HG03097 (cell line): Measurements from ENCODE around the gene HSCB.
A peak's percentile ranks its signal among the peaks of the same experiment; 100 is the strongest.
"Not testable (repeated sequence)": the region's sequence is repeated elsewhere in the genome, so short reads cannot be mapped to it uniquely, and the experiment has no call there.

ENCODE experiments used
- ATAC-seq: cut with Tn5 transposase; IDR thresholded peaks from one replicate; pipeline ENCODE4 v1.9.1; 2021; ENCODE audit not compliant: unreplicated experiment, low FRiP score

The HSCB gene

DNA sequence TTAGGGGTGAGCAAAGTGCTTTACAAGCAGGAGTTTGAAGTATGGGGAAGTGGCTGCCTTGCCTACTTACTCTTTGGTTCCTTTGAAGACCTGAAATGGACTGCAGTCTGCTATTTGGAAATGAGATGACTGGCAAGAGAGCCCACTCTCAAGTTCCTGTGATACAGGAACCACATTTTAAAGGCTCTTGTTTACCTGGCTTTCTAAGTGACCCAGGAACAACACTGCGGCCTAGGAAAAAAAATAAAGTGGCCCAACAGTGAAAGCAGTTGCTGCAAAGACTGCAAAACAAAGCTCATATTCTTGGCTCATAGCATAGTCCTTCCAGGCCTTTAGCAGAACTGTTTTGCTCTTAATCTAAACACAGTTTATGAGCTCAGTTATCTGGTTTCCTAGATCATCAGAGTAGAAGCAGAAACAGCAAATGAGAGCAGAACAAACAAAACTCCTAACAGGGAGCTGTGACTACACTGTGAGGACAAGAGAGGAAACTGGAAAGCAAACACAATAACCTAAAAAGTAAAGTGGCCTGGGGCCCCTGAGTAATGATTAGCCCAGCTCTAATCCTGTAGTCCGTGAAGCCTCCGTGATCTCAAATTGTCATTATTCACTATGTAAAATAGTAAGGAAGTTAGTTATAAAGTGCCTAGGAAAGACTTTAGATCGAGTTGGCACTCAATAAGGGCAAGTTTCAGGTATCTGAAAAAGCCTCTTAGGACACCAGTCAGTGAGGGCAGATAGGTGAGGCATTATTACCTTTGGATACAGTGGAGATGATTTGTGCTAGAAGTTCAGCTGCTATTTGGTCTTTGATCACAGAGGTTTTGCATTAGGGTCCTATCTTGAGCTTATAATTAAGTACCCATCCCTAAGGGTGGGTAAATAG is 42.2 kb downstream of the HSCB start:
- no peak for ATAC-seq

- no peak for ATAC-seq
Observed at GRCh38 chr22:28788601-28789000, 46.8 kb downstream of the HSCB start.

DNA sequence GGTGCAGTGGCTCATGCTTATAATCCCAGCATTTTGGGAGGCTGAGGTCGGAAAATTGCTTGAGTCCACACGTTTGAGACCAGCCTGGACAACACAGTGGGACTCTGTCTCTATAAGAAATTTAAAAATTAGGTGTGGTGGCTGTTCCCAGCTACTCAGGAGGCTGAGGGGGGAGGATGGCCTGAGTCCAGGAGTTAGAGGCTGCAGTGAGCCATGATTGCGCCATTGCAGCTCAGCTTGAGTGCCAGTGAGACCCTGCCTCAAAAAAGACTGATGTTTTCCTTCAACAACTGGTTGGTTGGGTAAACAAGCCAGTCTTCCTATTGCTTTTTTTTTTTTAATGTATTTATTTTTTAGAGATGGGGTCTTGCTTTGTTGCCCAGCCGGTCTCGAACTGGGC is 49.3 kb downstream of the HSCB start:
- no peak for ATAC-seq

GRCh38 chr22:28791841-28792490 is 50.1 kb downstream of the HSCB start:
- no peak for ATAC-seq

DNA sequence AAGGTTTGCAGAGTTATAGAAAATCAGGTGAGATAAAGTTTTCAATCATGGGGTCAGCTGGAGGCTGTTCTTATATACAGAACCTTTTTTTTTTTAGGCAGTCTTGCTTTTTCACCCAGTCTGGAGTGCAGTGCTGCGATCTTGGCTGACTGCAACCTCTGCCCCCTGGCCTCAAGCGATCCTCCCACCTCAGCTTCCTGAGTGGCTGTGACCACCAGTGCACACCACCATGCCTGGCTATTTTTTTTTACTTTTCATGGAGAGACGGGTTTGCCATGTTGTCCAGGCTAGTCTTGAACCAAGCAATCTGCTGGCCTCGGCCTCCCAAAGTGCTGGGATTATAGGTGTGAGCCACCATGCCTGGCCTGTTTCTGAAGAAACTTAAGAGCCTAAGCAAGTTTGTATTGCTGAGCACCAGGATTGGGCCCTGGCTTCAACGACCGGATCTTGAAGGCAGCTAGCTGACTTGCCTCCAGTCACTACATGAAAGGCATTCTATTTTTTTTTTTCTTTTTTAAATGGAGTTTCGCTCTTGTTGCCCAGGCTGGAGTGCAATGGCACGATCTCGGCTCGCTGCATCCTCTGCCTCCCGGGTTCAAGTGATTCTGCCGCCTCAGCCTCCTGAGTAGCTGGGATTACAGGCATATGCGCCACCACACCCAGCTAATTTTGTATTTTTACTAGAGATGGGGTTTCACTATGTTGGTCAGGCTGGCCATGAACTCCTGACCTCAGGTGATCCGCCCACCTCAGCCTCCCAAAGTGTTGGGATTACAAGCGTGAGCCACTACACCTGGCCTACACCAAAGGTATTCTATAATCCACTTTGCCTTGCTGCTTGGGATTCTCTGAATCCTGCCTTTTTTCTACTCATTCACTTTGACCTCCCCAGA is 50.9 kb downstream of the HSCB start:
- no peak for ATAC-seq

- no peak for ATAC-seq
Observed at GRCh38 chr22:28793976-28794584, 52.2 kb downstream of the HSCB start.

- ATAC-seq = no peak
Observed at GRCh38 chr22:28795071-28795693, 53.3 kb downstream of the HSCB start.

- no peak for ATAC-seq
Observed at GRCh38 chr22:28795932-28796856, 54.4 kb downstream of the HSCB start.

DNA sequence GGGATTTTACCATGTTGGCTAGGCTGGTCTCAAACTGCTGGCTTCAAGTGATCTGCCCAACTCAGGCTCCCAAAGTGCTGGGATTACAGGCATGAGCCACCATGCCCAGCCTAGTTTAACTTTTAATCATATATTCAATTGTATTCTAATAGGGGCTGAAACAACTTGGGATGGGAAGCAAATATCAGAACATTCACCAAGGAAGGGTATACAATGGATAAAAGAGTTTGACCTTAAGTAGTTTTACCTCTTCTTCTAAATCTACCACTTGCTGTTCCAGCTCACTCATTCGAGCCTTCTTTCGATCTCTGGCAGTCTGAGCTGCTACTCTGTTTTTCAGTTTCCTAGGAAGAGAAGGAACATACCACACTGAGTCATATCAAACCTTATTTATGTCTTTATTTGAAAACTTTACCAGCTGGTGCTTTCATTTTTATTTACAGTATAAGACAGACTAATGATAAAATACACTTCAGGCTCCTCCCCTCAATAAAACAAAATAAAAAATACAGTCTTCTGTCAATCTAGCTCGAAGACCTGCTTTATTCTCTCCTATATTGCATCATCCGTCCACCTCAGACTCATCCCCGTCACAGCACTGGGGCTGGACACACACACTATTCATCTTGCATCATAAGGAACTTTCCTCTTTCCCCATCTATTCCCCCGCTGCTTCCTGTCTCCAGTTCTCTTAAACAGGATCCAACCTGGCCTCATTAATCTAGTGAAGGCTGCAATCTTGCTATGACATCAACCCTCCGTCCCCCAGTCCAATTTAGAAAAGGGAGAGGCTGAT is 57.2 kb downstream of the HSCB start:
- ATAC-seq = no peak

DNA sequence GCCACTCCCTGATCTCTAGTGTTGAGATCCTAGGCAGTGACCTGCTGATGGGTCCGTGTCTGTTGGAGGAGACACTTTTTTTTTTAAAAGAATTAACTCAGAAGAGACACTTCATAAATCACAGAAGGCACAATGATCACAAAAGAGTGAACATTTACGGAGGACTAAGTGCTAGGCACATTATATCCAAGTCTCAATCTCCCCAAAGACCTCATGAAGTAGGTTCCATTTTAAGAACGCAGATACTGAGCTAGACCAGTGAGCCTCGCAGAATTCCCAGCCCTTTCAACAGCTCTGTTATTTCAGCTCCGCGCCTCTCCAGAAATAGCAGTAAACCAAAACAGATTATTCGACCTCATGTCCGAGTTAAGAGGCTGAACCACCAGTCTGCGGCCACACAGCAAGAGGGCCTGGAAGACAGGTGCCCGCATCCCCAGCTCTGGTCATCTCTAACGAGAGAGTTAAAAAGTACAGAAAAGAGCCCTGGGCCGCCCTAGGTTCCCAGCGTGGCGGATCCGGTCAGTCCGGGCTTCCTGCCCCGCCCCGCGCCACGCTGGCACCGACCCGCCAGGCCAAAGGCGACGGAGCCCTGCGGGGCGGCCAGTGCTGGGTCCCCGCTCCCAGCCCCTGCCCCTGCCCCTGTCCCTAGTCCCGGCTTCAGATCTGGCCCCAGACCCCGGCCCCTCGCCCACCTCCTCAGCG is 57.9 kb downstream of the HSCB start:
- peak; percentile 15 for ATAC-seq

GRCh38 chr22:28800308-28801041 is 58.6 kb downstream of the HSCB start, which contains the start of gene XBP1:
XBP1 (minus strand) TSS chr22:28800569.
- peak; percentile 72 for ATAC-seq

DNA sequence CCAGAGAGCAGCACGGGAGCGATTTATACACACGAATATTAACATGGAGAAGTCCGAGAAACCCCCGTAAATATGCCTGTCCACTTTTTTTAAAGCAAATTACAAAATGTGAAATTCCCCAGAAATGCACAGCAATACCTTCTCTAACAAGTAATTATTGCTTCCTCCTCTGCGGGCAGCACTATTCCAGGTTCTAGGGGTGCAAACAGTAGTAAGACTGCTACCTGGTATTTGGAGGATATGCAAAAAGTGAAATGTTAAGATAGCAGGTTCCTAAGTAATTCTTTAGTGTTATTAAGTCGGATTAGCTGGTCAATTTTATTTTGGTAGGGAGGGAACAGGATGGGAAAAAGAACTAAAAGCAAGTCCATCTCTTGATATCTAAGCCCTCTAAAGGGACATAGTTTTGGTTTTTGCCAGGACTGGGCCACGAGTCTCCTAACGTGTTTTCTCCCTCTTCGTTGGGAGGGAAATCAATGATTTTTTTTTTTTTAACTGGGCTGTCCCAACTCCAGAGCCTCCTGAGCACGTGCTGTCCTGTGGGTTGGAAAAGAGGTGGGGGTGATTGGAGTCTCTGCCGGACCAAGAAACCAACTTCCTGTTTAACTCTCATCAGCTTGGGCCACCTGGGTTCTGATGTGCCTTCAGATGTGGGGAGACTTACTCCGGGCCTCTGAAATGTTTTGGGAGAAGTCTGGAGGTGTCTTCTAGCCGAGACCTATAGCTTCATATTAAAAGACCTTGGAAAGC is 60.2 kb downstream of the HSCB start:
- no peak for ATAC-seq

DNA sequence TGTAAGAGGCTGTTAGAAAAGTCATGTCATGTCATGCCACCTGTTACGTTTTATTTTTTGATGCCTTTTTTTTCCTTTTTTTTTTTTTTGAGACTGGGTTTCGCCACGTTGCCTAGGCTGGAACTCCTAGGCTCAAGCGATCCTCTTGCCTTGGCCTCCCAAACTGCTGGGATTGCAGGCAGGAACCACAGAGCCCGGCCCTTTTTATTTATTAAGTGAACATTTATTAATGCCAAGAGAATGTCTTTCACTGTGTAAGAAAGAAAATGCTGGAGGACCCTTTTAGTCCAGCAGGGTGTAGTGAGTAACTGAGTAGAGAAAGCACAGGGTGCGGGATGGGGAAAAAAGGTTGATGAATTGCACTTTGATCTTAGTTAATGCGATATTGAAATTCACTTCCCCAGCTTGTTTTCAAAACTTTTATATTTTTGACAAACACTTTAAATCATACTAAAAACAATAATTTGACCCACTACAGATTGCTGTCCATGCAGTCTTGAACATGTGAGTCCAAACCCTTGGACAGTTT is 60.8 kb downstream of the HSCB start:
- no peak for ATAC-seq

- not testable (repeated sequence) for ATAC-seq
Observed at GRCh38 chr22:28805426-28805825, 63.6 kb downstream of the HSCB start.
